ENCODE measurements around the gene PEMT.

PEMT gene

DNA sequence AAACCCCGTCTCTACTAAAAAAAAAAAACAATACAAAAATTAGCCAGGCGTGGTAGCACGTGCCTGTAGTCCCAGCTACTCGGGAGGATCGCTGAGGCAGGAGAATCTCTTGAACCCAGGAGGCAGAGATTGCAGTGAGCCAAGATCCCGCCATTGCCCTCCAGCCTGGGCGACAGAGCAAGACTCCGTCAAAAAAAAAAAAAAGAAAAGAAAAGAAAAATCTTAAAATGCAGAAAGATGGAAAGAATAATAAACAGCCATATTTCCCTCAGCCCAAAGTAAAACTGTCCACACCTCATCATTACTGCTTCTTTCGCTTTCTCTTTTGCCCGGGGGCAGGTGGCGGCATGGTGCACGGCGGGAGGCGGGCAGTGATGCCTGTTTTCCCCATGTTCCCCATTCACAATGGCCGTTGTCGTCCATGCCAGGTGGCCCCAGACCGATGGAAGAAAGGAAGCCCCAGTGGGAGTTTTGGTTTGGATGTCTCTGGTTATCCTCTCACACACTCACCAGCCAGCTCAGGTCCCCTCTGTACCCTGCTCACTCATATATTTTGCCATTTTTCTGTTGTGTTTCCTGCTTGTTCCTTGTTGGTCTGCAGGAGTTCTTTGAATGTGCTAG, 37.0 kb upstream of the PEMT start:
- H3K36me3 ChIP-seq (ENCODE audit: insufficient read depth, low read length): no peaks in the 10 kb centered on the region
- H3K27ac ChIP-seq: no peak overlapping the region

GRCh38 chr17:17626840-17627239, 35.3 kb upstream of the PEMT start:
- TF ChIP-seq POLR2AphosphoS5 (IDR thresholded peaks at IDR 0.05; ENCODE audit: borderline replicate concordance, low read depth, low read length) (no peak), FOXP2 (optimal IDR thresholded peaks at IDR 0.05; ENCODE audit: control extremely low read depth, extremely low read length, insufficient read depth) (no peak), EZH2 (IDR thresholded peaks at IDR 0.05) (no peak)
- Histone ChIP-seq H3K27ac (no peak overlapping the region), H3K4me3 (no peak overlapping the region), H3K9ac (ENCODE audit: insufficient read length) (no peak overlapping the region), H3K9me3 (ENCODE audit: low read depth, low read length) (no peaks in the 10 kb centered on the region), H3K36me3 (ENCODE audit: insufficient read depth, low read length) (no peaks in the 10 kb centered on the region)
- no peak for DNase-seq (ENCODE audit: low read depth, low spot score)

More for the DNA sequence above, 37.0 kb upstream of the PEMT start:
- Histone ChIP-seq H3K9ac (ENCODE audit: insufficient read length) (no peak overlapping the region), H3K9me3 (ENCODE audit: low read depth, low read length) (no peaks in the 10 kb centered on the region), H3K4me3 (no peak overlapping the region)
- no peak for TF ChIP-seq EZH2 (IDR thresholded peaks at IDR 0.05)
- TF ChIP-seq FOXP2 (optimal IDR thresholded peaks at IDR 0.05; ENCODE audit: control extremely low read depth, extremely low read length, insufficient read depth): no peak
- TF ChIP-seq POLR2AphosphoS5 (IDR thresholded peaks at IDR 0.05; ENCODE audit: borderline replicate concordance, low read depth, low read length): no peak
- DNase-seq (ENCODE audit: low read depth, low spot score): no peak

GRCh38 chr17:17626151-17626805, 34.8 kb upstream of the PEMT start:
- no peak for TF ChIP-seq FOXP2 (optimal IDR thresholded peaks at IDR 0.05; ENCODE audit: control extremely low read depth, extremely low read length, insufficient read depth)
- no peak for TF ChIP-seq EZH2 (IDR thresholded peaks at IDR 0.05)
- TF ChIP-seq POLR2AphosphoS5 (IDR thresholded peaks at IDR 0.05; ENCODE audit: borderline replicate concordance, low read depth, low read length): no peak
- no peak overlapping the region for H3K27ac ChIP-seq
- no peak for DNase-seq (ENCODE audit: low read depth, low spot score)
- no peak overlapping the region for H3K9ac ChIP-seq (ENCODE audit: insufficient read length)
- no peak overlapping the region for H3K4me3 ChIP-seq
- H3K9me3 ChIP-seq (ENCODE audit: low read depth, low read length): no peaks in the 10 kb centered on the region
- no peaks in the 10 kb centered on the region for H3K36me3 ChIP-seq (ENCODE audit: insufficient read depth, low read length)

DNA sequence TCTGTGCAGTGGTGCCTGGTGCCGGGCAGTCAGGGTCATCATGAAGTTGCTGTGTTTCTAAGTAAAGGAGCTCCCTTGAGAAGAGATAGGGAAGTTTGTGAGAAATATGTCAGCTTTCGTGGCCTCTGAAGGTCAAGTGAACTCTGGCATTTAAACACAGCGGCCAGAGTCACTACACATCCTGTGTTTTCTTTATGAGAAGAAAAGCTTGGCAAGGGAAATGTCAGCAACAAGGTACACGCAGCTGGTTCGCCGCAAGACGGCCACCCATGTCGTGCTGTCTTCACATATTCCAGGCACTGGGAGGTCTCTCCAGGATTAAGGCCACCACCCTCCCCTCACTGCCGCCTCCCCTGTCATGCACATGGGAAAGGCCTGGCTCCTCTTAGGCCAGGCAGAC, 33.2 kb upstream of the PEMT start:
- Histone ChIP-seq H3K36me3 (ENCODE audit: insufficient read depth, low read length) (no peaks in the 10 kb centered on the region), H3K27ac (no peak overlapping the region), H3K9ac (ENCODE audit: insufficient read length) (no peak overlapping the region), H3K9me3 (ENCODE audit: low read depth, low read length) (no peaks in the 10 kb centered on the region), H3K4me3 (no peak overlapping the region)
- DNase-seq (ENCODE audit: low read depth, low spot score): no peak
- no peak for TF ChIP-seq POLR2AphosphoS5 (IDR thresholded peaks at IDR 0.05; ENCODE audit: borderline replicate concordance, low read depth, low read length)
- no peak for TF ChIP-seq EZH2 (IDR thresholded peaks at IDR 0.05)
- no peak for TF ChIP-seq FOXP2 (optimal IDR thresholded peaks at IDR 0.05; ENCODE audit: control extremely low read depth, extremely low read length, insufficient read depth)

DNA sequence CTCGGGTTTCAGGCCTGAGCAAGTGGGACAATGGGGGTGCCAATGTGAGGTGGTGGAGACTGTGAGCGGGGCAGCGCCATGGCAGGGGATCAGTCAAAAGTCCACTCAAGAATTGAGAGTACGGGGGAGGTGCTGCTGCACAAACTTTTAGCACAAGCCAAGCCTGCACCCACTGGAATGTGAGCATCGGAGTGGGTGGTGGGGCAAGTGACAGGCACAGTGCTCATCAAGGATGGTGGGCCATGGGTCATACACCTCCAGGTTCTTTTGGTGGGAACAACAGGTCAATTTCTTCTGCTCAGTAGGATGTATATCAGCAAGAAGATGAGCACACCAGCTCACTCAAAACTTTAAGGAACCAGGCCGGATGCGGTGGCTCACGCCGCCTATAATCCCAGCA, 32.4 kb upstream of the PEMT start:
- Histone ChIP-seq H3K36me3 (ENCODE audit: insufficient read depth, low read length) (no peaks in the 10 kb centered on the region), H3K9me3 (ENCODE audit: low read depth, low read length) (no peaks in the 10 kb centered on the region), H3K9ac (ENCODE audit: insufficient read length) (no peak overlapping the region), H3K4me3 (no peak overlapping the region), H3K27ac (no peak overlapping the region)
- no peak for DNase-seq (ENCODE audit: low read depth, low spot score)
- TF ChIP-seq POLR2AphosphoS5 (IDR thresholded peaks at IDR 0.05; ENCODE audit: borderline replicate concordance, low read depth, low read length): no peak
- TF ChIP-seq EZH2 (IDR thresholded peaks at IDR 0.05): no peak
- no peak for TF ChIP-seq FOXP2 (optimal IDR thresholded peaks at IDR 0.05; ENCODE audit: control extremely low read depth, extremely low read length, insufficient read depth)

GRCh38 chr17:17621254-17621653, 29.7 kb upstream of the PEMT start:
- Histone ChIP-seq H3K4me3 (no peak overlapping the region), H3K9me3 (ENCODE audit: low read depth, low read length) (no peaks in the 10 kb centered on the region), H3K9ac (ENCODE audit: insufficient read length) (no peak overlapping the region), H3K36me3 (ENCODE audit: insufficient read depth, low read length) (no peaks in the 10 kb centered on the region), H3K27ac (no peak overlapping the region)
- DNase-seq (ENCODE audit: low read depth, low spot score): no peak
- TF ChIP-seq EZH2 (IDR thresholded peaks at IDR 0.05) (no peak), FOXP2 (optimal IDR thresholded peaks at IDR 0.05; ENCODE audit: control extremely low read depth, extremely low read length, insufficient read depth) (no peak), POLR2AphosphoS5 (IDR thresholded peaks at IDR 0.05; ENCODE audit: borderline replicate concordance, low read depth, low read length) (no peak)

DNA sequence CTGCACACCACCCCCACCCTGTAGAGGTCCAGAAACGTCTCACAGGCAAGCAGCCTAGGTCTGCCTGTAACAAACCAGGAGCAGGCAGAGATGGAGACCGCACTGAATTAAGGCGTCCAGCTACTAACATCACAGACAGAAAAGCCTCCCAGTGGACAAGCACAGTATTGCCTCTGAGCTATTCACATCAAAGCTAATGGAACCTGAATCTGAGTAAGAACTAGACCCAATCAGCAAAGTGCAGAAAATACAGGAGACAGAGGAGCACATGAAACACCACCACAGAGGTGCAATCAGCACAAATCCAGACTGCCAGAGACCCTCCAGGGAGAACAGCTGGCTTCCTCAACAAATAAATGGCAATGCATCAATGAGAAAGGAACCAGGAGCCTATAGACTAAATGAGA, 22.2 kb upstream of the PEMT start:
- no peak for DNase-seq (ENCODE audit: low read depth, low spot score)
- Histone ChIP-seq H3K9ac (ENCODE audit: insufficient read length) (no peak overlapping the region), H3K9me3 (ENCODE audit: low read depth, low read length) (no peaks in the 10 kb centered on the region), H3K4me3 (no peak overlapping the region), H3K36me3 (ENCODE audit: insufficient read depth, low read length) (no peaks in the 10 kb centered on the region), H3K27ac (no peak overlapping the region)
- TF ChIP-seq POLR2AphosphoS5 (IDR thresholded peaks at IDR 0.05; ENCODE audit: borderline replicate concordance, low read depth, low read length): no peak
- no peak for TF ChIP-seq EZH2 (IDR thresholded peaks at IDR 0.05)
- no peak for TF ChIP-seq FOXP2 (optimal IDR thresholded peaks at IDR 0.05; ENCODE audit: control extremely low read depth, extremely low read length, insufficient read depth)

DNA sequence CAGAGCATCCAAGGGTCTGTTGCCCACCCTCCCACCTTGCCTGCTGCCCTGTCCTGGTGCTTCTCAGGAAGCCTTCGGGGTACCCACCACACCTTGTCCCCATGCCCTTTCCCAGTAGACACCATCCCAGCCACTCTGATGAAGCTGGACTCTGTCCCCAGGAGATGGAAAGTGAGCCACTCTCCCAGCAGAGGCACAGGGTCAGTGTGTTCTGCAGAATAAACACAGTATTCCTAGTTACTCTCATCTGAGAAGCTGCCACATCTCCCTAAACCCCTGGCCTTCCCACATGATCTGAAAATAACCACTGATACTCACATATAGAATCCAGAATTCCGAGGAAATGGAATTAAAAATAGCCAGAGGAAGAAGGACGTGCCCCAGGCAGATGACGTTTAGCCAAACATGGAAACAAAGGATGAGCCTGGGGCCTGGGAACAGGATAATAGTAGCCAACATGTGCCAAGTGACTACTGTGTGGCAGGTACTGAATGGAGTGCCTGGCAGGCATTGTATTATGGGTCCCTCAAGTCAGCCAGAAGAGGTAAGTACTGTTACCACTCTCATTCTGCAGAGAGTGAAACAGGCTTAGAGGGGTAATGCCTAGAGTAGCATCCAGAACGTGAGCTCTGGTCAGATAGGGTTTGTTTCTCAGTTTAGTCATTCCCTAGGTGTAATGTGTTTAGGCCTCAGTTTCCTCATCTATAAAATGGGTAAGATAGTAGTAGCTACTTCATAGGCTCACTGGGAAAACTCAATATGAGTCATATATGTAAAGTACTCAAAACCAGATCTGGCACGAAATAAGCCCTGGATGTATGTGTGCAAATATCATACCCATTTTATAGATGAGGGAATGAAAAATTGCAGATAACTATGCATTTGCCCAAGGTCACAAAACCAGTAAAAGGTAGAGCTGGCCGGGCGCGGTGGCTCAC, 20.8 kb upstream of the PEMT start:
- Histone ChIP-seq H3K9ac (ENCODE audit: insufficient read length) (no peak overlapping the region), H3K36me3 (ENCODE audit: insufficient read depth, low read length) (no peaks in the 10 kb centered on the region), H3K27ac (no peak overlapping the region), H3K4me3 (no peak overlapping the region), H3K9me3 (ENCODE audit: low read depth, low read length) (no peaks in the 10 kb centered on the region)
- DNase-seq (ENCODE audit: low read depth, low spot score): no peak
- TF ChIP-seq FOXP2 (optimal IDR thresholded peaks at IDR 0.05; ENCODE audit: control extremely low read depth, extremely low read length, insufficient read depth) (no peak), POLR2AphosphoS5 (IDR thresholded peaks at IDR 0.05; ENCODE audit: borderline replicate concordance, low read depth, low read length) (no peak), EZH2 (IDR thresholded peaks at IDR 0.05) (no peak)

All from SK-N-MC (cell line).